Measurements from ENCODE around the gene IARS1. TPM values are rescaled to one million over a fixed set of nuclear protein-coding genes. Genes with fewer than 3 reads are reported as not detected.

The IARS1 gene
- total and polyA plus RNA-seq, 2 of the 4 experiments (the other 2 are of a cell fraction) = 85.3 to 414 TPM

DNA sequence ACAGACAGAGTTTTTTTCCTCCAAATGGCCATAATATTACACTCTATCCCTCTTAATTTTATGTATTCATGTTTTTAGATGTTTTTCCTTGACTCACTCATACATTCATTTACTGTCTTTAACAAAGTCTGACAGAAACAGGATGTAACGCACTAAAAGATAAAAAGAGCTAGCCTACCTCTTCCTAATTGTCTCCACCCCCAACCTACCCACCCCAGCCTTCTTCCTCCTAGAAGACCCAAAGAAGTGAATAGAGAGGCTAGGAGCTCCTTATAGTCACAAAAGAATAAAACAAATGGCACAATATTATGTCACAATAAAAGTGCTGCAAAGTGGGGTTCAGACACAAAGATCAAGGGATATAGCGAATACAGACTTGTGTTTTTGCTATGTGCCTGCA, 30.9 kb upstream of the IARS1 start:
- DNase-seq = no peak
- no TSS peak for BruUV-seq (replicated peaks)
- Histone ChIP-seq H3K18ac (ENCODE audit: low read depth, low read length) (no peak overlapping the region), H3K79me1 (ENCODE audit: low read depth in 1 of 2, low read length in 2 of 2) (peaks cover 16 to 36% of the 10 kb centered on the region in 2 experiments), H2BK15ac (ENCODE audit: low read depth, low read length) (no peak overlapping the region), H2BK5ac (ENCODE audit: low read depth, low read length, poor library complexity, severe bottlenecking) (no peak overlapping the region), H4K8ac (ENCODE audit: low read depth in 2 of 2, low read length in 2 of 2) (peak overlapping the region; percentile 76 to 97; a peak in 3 of 4 replicates), H4K20me1 (ENCODE audit: insufficient read depth, low read length) (no peaks in the 10 kb centered on the region), H4K5ac (ENCODE audit: low read depth, low read length) (peak overlapping the region; percentile 29; the same call in 1 of the 2 replicates), H3K9me3 (ENCODE audit: control insufficient read depth, insufficient read depth, low read length) (no peaks in the 10 kb centered on the region), H2BK120ac (ENCODE audit: low read depth, low read length) (no peak overlapping the region), H2AK5ac (ENCODE audit: low read depth, low read length) (no peak overlapping the region), H3K9me1 (ENCODE audit: insufficient read depth, low read length) (no peaks in the 10 kb centered on the region), H4K91ac (ENCODE audit: insufficient read depth, low read depth, low read length) (no peak overlapping the region), H3K36me3 (ENCODE audit: control insufficient read depth, insufficient read depth, low read length) (peaks cover 11% of the 10 kb centered on the region), H3K4me2 (ENCODE audit: low read depth, low read length) (peak overlapping the region; percentile 97), H3K56ac (ENCODE audit: extremely low read depth, insufficient read depth, low read length) (peak overlapping the region; percentile 26; the same call in 1 of the 2 replicates), H2BK20ac (ENCODE audit: low read depth, low read length) (no peak overlapping the region), H3K14ac (replicated peaks; ENCODE audit: low read depth, low read length) (peak overlapping the region; percentile 86; the same call in 1 of the 2 replicates), H3K27ac (ENCODE audit: insufficient read depth, low read length) (no peak overlapping the region), H3K4ac (ENCODE audit: low read depth, low read length) (peak overlapping the region; percentile 86), H3K23ac (ENCODE audit: low read depth, low read length) (peak overlapping the region; percentile 34), H3K4me3 (ENCODE audit: insufficient read depth, low read depth, low read length) (peak overlapping the region; percentile 64), H3K4me1 (ENCODE audit: control insufficient read depth, insufficient read depth, low read length) (no peaks in the 10 kb centered on the region), H3K27me3 (ENCODE audit: control insufficient read depth, insufficient read depth, low read length) (no peaks in the 10 kb centered on the region), H3K9ac (ENCODE audit: low read depth, low read length) (peak overlapping the region; percentile 75), H2AFZ (replicated peaks; ENCODE audit: low read length, poor library complexity) (no peak overlapping the region), H2AK9ac (replicated peaks; ENCODE audit: low read depth, low read length, poor library complexity) (peak overlapping the region; percentile 92)
- intact Hi-C loops (cut with micrococcal nuclease) = no loop called here
- TF ChIP-seq MXI1 (IDR thresholded peaks at IDR 0.05; ENCODE audit: borderline replicate concordance, low read depth, low read length) (no peak), RFX5 (IDR thresholded peaks at IDR 0.05; ENCODE audit: low read depth, low read length) (no peak), MAFK (IDR thresholded peaks at IDR 0.05; ENCODE audit: low read depth, low read length) (no peak), RAD21 (IDR thresholded peaks at IDR 0.05; ENCODE audit: low read length) (no peak), RCOR1 (IDR thresholded peaks at IDR 0.05; ENCODE audit: insufficient replicate concordance, low read length) (no peak), CHD1 (IDR thresholded peaks at IDR 0.05; ENCODE audit: low read depth, low read length) (no peak), SMC3 (IDR thresholded peaks at IDR 0.05; ENCODE audit: low read depth, low read length) (no peak), CEBPB (IDR thresholded peaks at IDR 0.05; ENCODE audit: low read depth, low read length) (no peak), FOS (IDR thresholded peaks at IDR 0.05; ENCODE audit: low read depth, low read length) (no peak), BHLHE40 (IDR thresholded peaks at IDR 0.05; ENCODE audit: low read depth, low read length) (no peak), NFE2L2 (IDR thresholded peaks at IDR 0.05; ENCODE audit: low read depth, low read length) (no peak), POLR2A (IDR thresholded peaks at IDR 0.05; ENCODE audit: low read depth, low read length) (no peak), MAZ (IDR thresholded peaks at IDR 0.05; ENCODE audit: borderline replicate concordance, low read depth, low read length) (no peak)
- TF ChIP-seq, protein P1, sequence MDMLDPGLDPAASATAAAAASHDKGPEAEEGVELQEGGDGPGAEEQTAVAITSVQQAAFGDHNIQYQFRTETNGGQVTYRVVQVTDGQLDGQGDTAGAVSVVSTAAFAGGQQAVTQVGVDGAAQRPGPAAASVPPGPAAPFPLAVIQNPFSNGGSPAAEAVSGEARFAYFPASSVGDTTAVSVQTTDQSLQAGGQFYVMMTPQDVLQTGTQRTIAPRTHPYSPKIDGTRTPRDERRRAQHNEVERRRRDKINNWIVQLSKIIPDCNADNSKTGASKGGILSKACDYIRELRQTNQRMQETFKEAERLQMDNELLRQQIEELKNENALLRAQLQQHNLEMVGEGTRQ (IDR thresholded peaks at IDR 0.05; ENCODE audit: low read depth, low read length) = no peak
- TF ChIP-seq, protein P2, sequence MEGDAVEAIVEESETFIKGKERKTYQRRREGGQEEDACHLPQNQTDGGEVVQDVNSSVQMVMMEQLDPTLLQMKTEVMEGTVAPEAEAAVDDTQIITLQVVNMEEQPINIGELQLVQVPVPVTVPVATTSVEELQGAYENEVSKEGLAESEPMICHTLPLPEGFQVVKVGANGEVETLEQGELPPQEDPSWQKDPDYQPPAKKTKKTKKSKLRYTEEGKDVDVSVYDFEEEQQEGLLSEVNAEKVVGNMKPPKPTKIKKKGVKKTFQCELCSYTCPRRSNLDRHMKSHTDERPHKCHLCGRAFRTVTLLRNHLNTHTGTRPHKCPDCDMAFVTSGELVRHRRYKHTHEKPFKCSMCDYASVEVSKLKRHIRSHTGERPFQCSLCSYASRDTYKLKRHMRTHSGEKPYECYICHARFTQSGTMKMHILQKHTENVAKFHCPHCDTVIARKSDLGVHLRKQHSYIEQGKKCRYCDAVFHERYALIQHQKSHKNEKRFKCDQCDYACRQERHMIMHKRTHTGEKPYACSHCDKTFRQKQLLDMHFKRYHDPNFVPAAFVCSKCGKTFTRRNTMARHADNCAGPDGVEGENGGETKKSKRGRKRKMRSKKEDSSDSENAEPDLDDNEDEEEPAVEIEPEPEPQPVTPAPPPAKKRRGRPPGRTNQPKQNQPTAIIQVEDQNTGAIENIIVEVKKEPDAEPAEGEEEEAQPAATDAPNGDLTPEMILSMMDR (conservative IDR thresholded peaks at IDR 0.05; ENCODE audit: low read depth, low read length) = no peak
- TF ChIP-seq, protein P3, sequence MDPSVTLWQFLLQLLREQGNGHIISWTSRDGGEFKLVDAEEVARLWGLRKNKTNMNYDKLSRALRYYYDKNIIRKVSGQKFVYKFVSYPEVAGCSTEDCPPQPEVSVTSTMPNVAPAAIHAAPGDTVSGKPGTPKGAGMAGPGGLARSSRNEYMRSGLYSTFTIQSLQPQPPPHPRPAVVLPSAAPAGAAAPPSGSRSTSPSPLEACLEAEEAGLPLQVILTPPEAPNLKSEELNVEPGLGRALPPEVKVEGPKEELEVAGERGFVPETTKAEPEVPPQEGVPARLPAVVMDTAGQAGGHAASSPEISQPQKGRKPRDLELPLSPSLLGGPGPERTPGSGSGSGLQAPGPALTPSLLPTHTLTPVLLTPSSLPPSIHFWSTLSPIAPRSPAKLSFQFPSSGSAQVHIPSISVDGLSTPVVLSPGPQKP (IDR thresholded peaks at IDR 0.05; ENCODE audit: borderline replicate concordance, low read depth, low read length) = no peak
- ATAC-seq (ENCODE audit: low read depth) = no peak
- dilution Hi-C loops (cut with HindIII; ENCODE audit: low sequenced_read_pairs, unreplicated experiment) = no loop called here
- WGBS, 2 experiments (ENCODE audit: extremely low coverage in 2 of 2, insufficient read length in 1 of 2) = 20% methylated on average over 1 of the region's 2 CpGs; no CpG with 5 or more reads in 1 of the 2 experiments
- POLR2A ChIA-PET (ENCODE audit: unreplicated experiment) = no interaction called here
- CTCF ChIA-PET = no interaction called here
- in situ Hi-C loops (cut with MboI; ENCODE audit: low sequenced_read_pairs) = no loop called here
